Stimulated activated CD4-positive, alpha-beta T cell treated with anti-CD3 and anti-CD28 coated beads, TNF-alpha, amount 100 ng/mL, for 24 hours (primary cell): Measurements from ENCODE around the gene PDZD7.

Experiments used
- DNase-seq, 3 experiments: peaks; one replicate each; pipeline ENCODE4 v3.0.0-alpha.2; 2020; ENCODE audit warnings: low read depth in 3 of 3

The PDZD7 gene

DNA sequence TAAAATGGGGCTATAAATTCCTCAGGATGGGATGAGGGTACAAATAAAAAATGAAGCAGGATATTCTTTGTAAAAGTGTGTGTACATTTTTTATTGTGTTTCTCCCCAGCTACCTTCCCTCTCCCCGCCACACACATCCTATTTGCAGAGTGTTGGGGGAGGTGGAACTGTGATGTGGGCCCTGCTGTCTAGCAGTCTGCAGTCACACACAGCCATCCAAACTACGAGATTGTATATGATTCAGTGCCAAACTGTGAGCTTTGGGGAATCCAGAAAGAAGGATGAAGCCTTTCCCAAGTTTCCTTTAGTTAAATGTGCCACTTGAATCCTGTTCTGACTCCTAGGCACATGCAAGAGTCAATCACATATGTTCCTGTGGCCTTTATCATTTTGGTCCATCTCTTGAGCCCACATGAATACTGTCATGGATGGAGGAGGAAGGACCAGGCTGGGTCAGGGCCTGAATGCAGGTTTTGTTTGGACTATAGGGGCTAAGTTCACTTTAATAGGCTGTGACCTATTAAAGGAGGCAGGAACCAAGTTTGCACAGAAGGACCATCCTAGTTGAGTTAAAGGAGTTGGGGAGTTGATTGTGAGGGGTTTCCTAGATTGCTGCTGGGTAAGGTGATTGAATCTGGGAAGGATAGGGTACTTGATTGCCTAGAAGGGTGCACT lies 62.7 kb downstream of the PDZD7 start:
- DNase-seq = no peak

DNA sequence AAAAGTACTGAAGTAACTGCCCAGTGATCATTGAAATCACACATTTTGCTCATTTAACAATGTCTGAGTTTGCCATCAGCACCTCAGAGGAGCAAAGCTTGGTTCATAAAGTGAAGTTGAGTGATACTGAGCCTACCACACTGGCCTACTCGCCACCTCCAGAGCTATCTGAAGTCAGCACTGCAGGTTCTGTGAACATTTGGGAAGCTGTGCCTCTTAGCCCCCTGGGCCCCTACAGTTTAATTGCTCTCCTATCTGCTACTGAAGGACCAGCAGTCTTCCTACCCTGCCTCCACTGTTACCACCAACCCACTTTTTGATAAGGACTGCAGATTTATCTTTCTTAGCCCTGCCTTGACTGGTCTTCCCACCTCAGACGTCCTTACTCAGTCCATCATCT lies 63.6 kb downstream of the PDZD7 start:
- no peak for DNase-seq

DNA sequence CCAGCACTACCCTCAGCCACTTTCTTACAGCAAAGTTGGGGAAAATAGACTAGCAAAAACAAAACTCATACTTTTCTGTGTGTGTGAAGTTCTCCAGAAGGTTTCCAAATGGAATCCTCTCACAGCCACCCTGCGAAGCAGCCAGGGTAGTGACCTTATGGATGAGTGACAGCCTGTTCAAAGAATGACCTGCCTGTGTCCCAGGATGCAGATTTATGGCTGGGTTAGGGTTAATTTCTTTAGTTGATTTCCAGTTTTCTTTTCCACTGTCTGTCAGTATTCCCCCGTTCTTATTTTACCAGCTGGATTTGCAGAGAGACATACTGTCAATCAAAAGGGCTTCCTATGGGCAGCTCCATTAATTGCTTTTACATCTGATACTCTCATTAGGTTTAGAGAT lies 64.0 kb downstream of the PDZD7 start:
- DNase-seq = no peak

DNA sequence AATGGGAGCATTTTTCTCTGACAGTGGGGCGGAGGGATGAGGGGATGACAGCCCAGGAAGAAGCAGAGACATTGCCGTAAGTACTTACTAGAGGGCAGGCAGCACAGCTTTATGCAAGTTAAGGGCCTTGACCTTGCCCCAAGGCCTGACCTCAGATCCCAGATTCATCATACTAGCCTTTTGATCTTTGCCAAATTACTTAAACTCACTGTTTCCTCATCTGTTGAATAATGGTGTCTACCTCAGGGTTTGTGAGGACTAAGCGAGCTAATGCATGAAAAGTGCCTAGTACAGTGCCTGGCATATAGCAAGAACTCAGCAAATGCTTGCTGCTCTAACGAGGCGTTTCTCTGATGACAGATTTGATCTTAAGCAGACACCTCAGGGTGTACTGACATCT lies 65.1 kb downstream of the PDZD7 start:
- no peak for DNase-seq

DNA sequence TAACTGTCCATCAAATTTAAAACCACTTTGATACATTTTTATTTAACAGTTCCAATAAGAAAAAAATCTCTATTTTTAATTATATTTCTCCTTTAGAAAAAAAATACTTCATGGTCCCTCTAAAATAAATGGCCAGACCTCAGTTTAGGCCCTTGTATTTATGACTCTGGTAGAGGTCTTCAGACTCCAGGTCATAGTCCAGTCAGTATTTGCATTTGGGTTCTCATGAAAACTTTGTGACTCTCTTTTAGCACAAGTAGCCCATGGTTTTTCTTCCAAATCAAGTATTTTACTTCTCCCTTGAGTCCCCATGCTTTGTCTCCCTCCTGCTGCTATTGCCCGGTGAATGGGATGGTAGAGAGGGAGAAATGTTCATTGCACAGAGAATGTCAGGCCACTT lies 67.1 kb downstream of the PDZD7 start:
- DNase-seq = no peak

DNA sequence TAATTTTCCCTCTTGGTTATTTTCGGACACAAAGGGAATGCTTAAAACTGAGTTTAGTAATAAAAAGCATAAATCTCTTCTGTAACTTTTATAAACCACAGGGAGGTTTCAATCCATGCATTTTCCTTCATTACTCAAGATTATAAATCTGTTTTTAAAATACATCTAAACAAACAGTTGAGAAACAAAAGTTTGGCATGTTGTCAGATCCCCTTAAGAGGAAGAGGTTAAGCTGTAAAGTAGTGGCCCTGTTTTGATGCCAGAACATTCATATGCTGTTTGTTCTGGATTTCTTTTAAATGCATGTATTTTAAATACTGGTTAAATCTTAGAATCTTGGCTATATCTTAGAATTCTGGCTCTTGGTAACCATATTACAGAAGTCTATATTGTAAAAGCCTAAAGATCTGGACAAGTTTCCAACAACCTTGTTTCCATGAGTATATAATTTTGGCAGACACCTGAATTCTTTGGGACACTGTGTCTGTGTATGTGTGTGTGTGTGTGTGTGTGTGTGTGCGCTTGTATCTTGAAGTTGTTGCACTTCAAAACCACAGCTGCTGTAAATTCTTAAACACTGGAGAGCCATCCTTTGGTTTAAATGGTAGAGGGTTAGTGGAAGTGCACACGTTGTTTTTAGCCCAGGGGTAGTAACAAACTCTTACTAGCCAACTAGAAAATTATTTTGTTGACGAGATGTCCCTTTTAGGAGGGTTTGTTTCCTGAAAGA lies 68.4 kb downstream of the PDZD7 start:
- DNase-seq = no peak

DNA sequence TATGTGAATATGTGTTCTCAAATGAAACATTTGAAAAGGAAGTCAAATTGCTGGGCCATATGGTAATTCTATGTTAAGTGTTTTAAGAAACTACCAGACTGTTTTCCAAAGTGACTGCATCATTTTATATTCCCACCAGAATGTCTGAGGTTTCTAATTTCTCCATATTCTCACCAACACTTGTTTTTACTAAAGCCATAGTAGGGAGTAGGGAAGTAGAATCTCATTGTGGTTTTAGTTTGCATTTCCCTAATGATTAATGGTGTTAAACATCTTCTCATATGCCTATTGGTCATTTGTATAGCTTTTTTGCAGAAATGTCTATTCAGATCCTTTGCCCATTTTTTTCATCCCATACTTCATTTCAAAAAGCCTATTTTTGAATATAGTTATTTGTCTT lies 70.7 kb downstream of the PDZD7 start:
- DNase-seq = no peak
